ENCODE results near the gene SETD1A. TPM values are rescaled to one million over a fixed set of nuclear protein-coding genes. Genes with fewer than 3 reads are reported as not detected.

The SETD1A gene
- total and polyA plus RNA-seq, 9 of the 15 experiments (the other 6 are each of a cell fraction or from before 2014, with no cell fraction given) = 0.08 to 36.0 (median 4.2) TPM

- TF ChIP-seq, protein P1, sequence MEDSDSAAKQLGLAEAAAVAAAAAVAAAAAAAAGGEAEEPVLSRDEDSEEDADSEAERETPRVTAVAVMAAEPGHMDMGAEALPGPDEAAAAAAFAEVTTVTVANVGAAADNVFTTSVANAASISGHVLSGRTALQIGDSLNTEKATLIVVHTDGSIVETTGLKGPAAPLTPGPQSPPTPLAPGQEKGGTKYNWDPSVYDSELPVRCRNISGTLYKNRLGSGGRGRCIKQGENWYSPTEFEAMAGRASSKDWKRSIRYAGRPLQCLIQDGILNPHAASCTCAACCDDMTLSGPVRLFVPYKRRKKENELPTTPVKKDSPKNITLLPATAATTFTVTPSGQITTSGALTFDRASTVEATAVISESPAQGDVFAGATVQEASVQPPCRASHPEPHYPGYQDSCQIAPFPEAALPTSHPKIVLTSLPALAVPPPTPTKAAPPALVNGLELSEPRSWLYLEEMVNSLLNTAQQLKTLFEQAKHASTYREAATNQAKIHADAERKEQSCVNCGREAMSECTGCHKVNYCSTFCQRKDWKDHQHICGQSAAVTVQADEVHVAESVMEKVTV (CRISPR knock-in tag; IDR thresholded peaks at IDR 0.05) = no peak
- TF ChIP-seq NR2F6 (CRISPR knock-in tag; IDR thresholded peaks at IDR 0.05) = no peak
- TF ChIP-seq HDAC1 (IDR thresholded peaks at IDR 0.05) = peak in 1 of 2 experiments; percentile 92; a peak in 2 of 4 replicates
- TF ChIP-seq MYC (IDR thresholded peaks at IDR 0.05; ENCODE audit: low read depth, low read length) = peak; percentile 64; the same call in 1 of the 2 replicates
- peak; percentile 23; the same call in 1 of the 2 replicates for TF ChIP-seq MYC (CRISPR knock-in tag; IDR thresholded peaks at IDR 0.05; ENCODE audit: borderline replicate concordance, low read depth)
- TF ChIP-seq UBTF (IDR thresholded peaks at IDR 0.05; ENCODE audit: borderline replicate concordance in 1 of 2, low read depth in 2 of 2, low read length in 2 of 2) = peak in 1 of 2 experiments; percentile 33; a peak in 1 of 4 replicates
- TF ChIP-seq HES1 (IDR thresholded peaks at IDR 0.05; ENCODE audit: low read depth) = no peak
- no peak for TF ChIP-seq ZBTB26 (CRISPR knock-in tag; IDR thresholded peaks at IDR 0.05)
- peak; percentile 73 for TF ChIP-seq RBFOX2 (IDR thresholded peaks at IDR 0.05; ENCODE audit: low read depth, low read length)
- TF ChIP-seq HMGN3 (IDR thresholded peaks at IDR 0.05; ENCODE audit: borderline replicate concordance, extremely low read depth, insufficient read length, low read depth, low read length) = peak; percentile 88
- TF ChIP-seq CHCHD3 (CRISPR knock-in tag; IDR thresholded peaks at IDR 0.05) = no peak
- TF ChIP-seq ZNF217 (CRISPR knock-in tag; IDR thresholded peaks at IDR 0.05) = no peak
- TF ChIP-seq ZBTB34 (CRISPR knock-in tag; IDR thresholded peaks at IDR 0.05) = no peak
- TF ChIP-seq POLR2AphosphoS2 (IDR thresholded peaks at IDR 0.05; ENCODE audit: low read length) = peak; percentile 94
Measured at GRCh38 chr16:30949650-30950515, 7.7 kb upstream of the SETD1A start (continued).
